ENCODE measurements around the gene PODXL2.

PODXL2 gene

GRCh38 chr3:127691974-127692373 lies 63.0 kb downstream of the PODXL2 start:
- TF ChIP-seq POLR2A (IDR thresholded peaks at IDR 0.05; ENCODE audit: low read depth, low read length) = no peak
- TF ChIP-seq POU2F2 (IDR thresholded peaks at IDR 0.05; ENCODE audit: low read depth, low read length) = no peak
- no peak for TF ChIP-seq POLR2AphosphoS5 (IDR thresholded peaks at IDR 0.05; ENCODE audit: low read depth, low read length)
- TF ChIP-seq SPI1 (IDR thresholded peaks at IDR 0.05; ENCODE audit: low read depth, low read length) = no peak
- no peak for TF ChIP-seq TAF1 (IDR thresholded peaks at IDR 0.05; ENCODE audit: low read depth, low read length)
- TF ChIP-seq PAX5 (IDR thresholded peaks at IDR 0.05; ENCODE audit: insufficient read depth, low read length, severe bottlenecking) = no peak
- DNase-seq (ENCODE audit: insufficient read length, low spot score) (no peak), FAIRE-seq (no peak)

- no peak for DNase-seq (ENCODE audit: insufficient read length, low spot score)
- no peak for FAIRE-seq
- TF ChIP-seq PAX5 (IDR thresholded peaks at IDR 0.05; ENCODE audit: insufficient read depth, low read length, severe bottlenecking) (no peak), TAF1 (IDR thresholded peaks at IDR 0.05; ENCODE audit: low read depth, low read length) (no peak), POU2F2 (IDR thresholded peaks at IDR 0.05; ENCODE audit: low read depth, low read length) (no peak)
Measured at GRCh38 chr3:127692501-127693335, 63.7 kb downstream of the PODXL2 start.

GRCh38 chr3:127693336-127693843 lies 64.4 kb downstream of the PODXL2 start:
- no peak for TF ChIP-seq POLR2A (IDR thresholded peaks at IDR 0.05; ENCODE audit: low read depth, low read length)
- TF ChIP-seq PAX5 (IDR thresholded peaks at IDR 0.05; ENCODE audit: insufficient read depth, low read length, severe bottlenecking) = no peak
- no peak for TF ChIP-seq TAF1 (IDR thresholded peaks at IDR 0.05; ENCODE audit: low read depth, low read length)
- no peak for TF ChIP-seq POU2F2 (IDR thresholded peaks at IDR 0.05; ENCODE audit: low read depth, low read length)
- no peak for TF ChIP-seq SPI1 (IDR thresholded peaks at IDR 0.05; ENCODE audit: low read depth, low read length)
- no peak for TF ChIP-seq POLR2AphosphoS5 (IDR thresholded peaks at IDR 0.05; ENCODE audit: low read depth, low read length)
- DNase-seq (ENCODE audit: insufficient read length, low spot score) = no peak
- no peak for FAIRE-seq

- DNase-seq (ENCODE audit: insufficient read length, low spot score) = no peak
- TF ChIP-seq POU2F2 (IDR thresholded peaks at IDR 0.05; ENCODE audit: low read depth, low read length) (no peak), PAX5 (IDR thresholded peaks at IDR 0.05; ENCODE audit: insufficient read depth, low read length, severe bottlenecking) (no peak), SPI1 (IDR thresholded peaks at IDR 0.05; ENCODE audit: low read depth, low read length) (no peak), POLR2AphosphoS5 (IDR thresholded peaks at IDR 0.05; ENCODE audit: low read depth, low read length) (no peak), POLR2A (IDR thresholded peaks at IDR 0.05; ENCODE audit: low read depth, low read length) (no peak), TAF1 (IDR thresholded peaks at IDR 0.05; ENCODE audit: low read depth, low read length) (no peak)
- FAIRE-seq = no peak
Measured at GRCh38 chr3:127694467-127695215, 65.7 kb downstream of the PODXL2 start.

- TF ChIP-seq TAF1 (IDR thresholded peaks at IDR 0.05; ENCODE audit: low read depth, low read length) (no peak), POLR2A (IDR thresholded peaks at IDR 0.05; ENCODE audit: low read depth, low read length) (0 out of 2 replicates have a peak, but pooled peaks have one; percentile 17)
- DNase-seq (ENCODE audit: insufficient read length, low spot score) (peak; percentile 58), FAIRE-seq (peak; percentile 97)
Measured at GRCh38 chr3:127697551-127698240, 68.7 kb downstream of the PODXL2 start.

GRCh38 chr3:127698286-127698685 lies 69.3 kb downstream of the PODXL2 start:
- no peak for TF ChIP-seq POU2F2 (IDR thresholded peaks at IDR 0.05; ENCODE audit: low read depth, low read length)
- no peak for TF ChIP-seq PAX5 (IDR thresholded peaks at IDR 0.05; ENCODE audit: insufficient read depth, low read length, severe bottlenecking)
- no peak for TF ChIP-seq TAF1 (IDR thresholded peaks at IDR 0.05; ENCODE audit: low read depth, low read length)
- FAIRE-seq (no peak), DNase-seq (ENCODE audit: insufficient read length, low spot score) (no peak)

GRCh38 chr3:127698691-127699415 lies 69.9 kb downstream of the PODXL2 start:
- FAIRE-seq (no peak), DNase-seq (ENCODE audit: insufficient read length, low spot score) (no peak)
- TF ChIP-seq POU2F2 (IDR thresholded peaks at IDR 0.05; ENCODE audit: low read depth, low read length) = no peak
- no peak for TF ChIP-seq POLR2AphosphoS5 (IDR thresholded peaks at IDR 0.05; ENCODE audit: low read depth, low read length)
- no peak for TF ChIP-seq TAF1 (IDR thresholded peaks at IDR 0.05; ENCODE audit: low read depth, low read length)
- TF ChIP-seq POLR2A (IDR thresholded peaks at IDR 0.05; ENCODE audit: low read depth, low read length) = no peak
- TF ChIP-seq PAX5 (IDR thresholded peaks at IDR 0.05; ENCODE audit: insufficient read depth, low read length, severe bottlenecking) = no peak
- no peak for TF ChIP-seq SPI1 (IDR thresholded peaks at IDR 0.05; ENCODE audit: low read depth, low read length)

- FAIRE-seq (no peak), DNase-seq (ENCODE audit: insufficient read length, low spot score) (no peak)
- TF ChIP-seq PAX5 (IDR thresholded peaks at IDR 0.05; ENCODE audit: insufficient read depth, low read length, severe bottlenecking) = no peak
- TF ChIP-seq POU2F2 (IDR thresholded peaks at IDR 0.05; ENCODE audit: low read depth, low read length) = no peak
- no peak for TF ChIP-seq POLR2A (IDR thresholded peaks at IDR 0.05; ENCODE audit: low read depth, low read length)
- TF ChIP-seq POLR2AphosphoS5 (IDR thresholded peaks at IDR 0.05; ENCODE audit: low read depth, low read length) = no peak
- no peak for TF ChIP-seq TAF1 (IDR thresholded peaks at IDR 0.05; ENCODE audit: low read depth, low read length)
- no peak for TF ChIP-seq SPI1 (IDR thresholded peaks at IDR 0.05; ENCODE audit: low read depth, low read length)
Measured at GRCh38 chr3:127699416-127700300, 70.7 kb downstream of the PODXL2 start.
